Measurements from ENCODE around the gene DNM2.

DNM2 gene

GRCh38 chr19:10816691-10817090 lies 98.8 kb downstream of the DNM2 start (continued):
- TF ChIP-seq HOXA7 (CRISPR knock-in tag; IDR thresholded peaks at IDR 0.05; ENCODE audit: borderline replicate concordance) (no peak), ZIC2 (tag by site-specific recombination; IDR thresholded peaks at IDR 0.05) (no peak)

GRCh38 chr19:10817291-10818038 lies 99.6 kb downstream of the DNM2 start:
- ChIA-PET POLR2A (interaction anchor here (1.5 kb wide), 1 partner anchor 18 kb away, joined by 4 read pairs; the partner anchor contains the start of gene TMED1), CTCF (no interaction called here)
- H3K27ac ChIP-seq (ENCODE audit: extremely low read depth, low read depth, low read length) = no peak overlapping the region
- no peak overlapping the region for H3K4me3 ChIP-seq (ENCODE audit: low read depth, low read length)
- TF ChIP-seq ZNF664 (tag by site-specific recombination; IDR thresholded peaks at IDR 0.05) (no peak), ZSCAN23 (tag by site-specific recombination; IDR thresholded peaks at IDR 0.05) (no peak), ZNF529 (tag by site-specific recombination; IDR thresholded peaks at IDR 0.05; ENCODE audit: insufficient replicate concordance) (no peak), KLF16 (tag by site-specific recombination; IDR thresholded peaks at IDR 0.05) (no peak), BCL6B (tag by site-specific recombination; IDR thresholded peaks at IDR 0.05) (peak; percentile 42; the same call in 1 of the 2 replicates)
- no peaks in the 10 kb centered on the region for H3K4me1 ChIP-seq (ENCODE audit: control insufficient read depth, insufficient read depth, low read length)
- H3K36me3 ChIP-seq (ENCODE audit: control insufficient read depth in 2 of 2, insufficient read depth in 1 of 2, low read length in 2 of 2) = peaks cover 9 to 69% of the 10 kb centered on the region in 2 experiments; a peak in 2 of 3 replicates
- H3K9me3 ChIP-seq (ENCODE audit: control insufficient read depth, insufficient read depth, low read depth, low read length) = no peaks in the 10 kb centered on the region

GRCh38 chr19:10818301-10819123 lies 100.6 kb downstream of the DNM2 start:
- Histone ChIP-seq H3K36me3 (ENCODE audit: control insufficient read depth in 2 of 2, insufficient read depth in 1 of 2, low read length in 2 of 2) (peaks cover 10 to 62% of the 10 kb centered on the region in 2 experiments; a peak in 2 of 3 replicates), H3K27ac (ENCODE audit: extremely low read depth, low read depth, low read length) (no peak overlapping the region), H3K9me3 (ENCODE audit: control insufficient read depth, insufficient read depth, low read depth, low read length) (no peaks in the 10 kb centered on the region), H3K4me3 (ENCODE audit: low read depth, low read length) (no peak overlapping the region), H3K4me1 (ENCODE audit: control insufficient read depth, insufficient read depth, low read length) (no peaks in the 10 kb centered on the region)
- TF ChIP-seq ZNF510 (tag by site-specific recombination; IDR thresholded peaks at IDR 0.05; ENCODE audit: insufficient replicate concordance) = no peak
- no peak for TF ChIP-seq ZNF473 (tag by site-specific recombination; IDR thresholded peaks at IDR 0.05)
- no peak for TF ChIP-seq ZNF596 (tag by site-specific recombination; IDR thresholded peaks at IDR 0.05)
- TF ChIP-seq ZNF747 (tag by site-specific recombination; IDR thresholded peaks at IDR 0.05) = no peak
- TF ChIP-seq ZNF449 (tag by site-specific recombination; IDR thresholded peaks at IDR 0.05) = no peak
- no peak for TF ChIP-seq TRIM28 (IDR thresholded peaks at IDR 0.05; ENCODE audit: borderline replicate concordance, low read length)
- TF ChIP-seq ZBTB17 (tag by site-specific recombination; IDR thresholded peaks at IDR 0.05) = no peak
- no peak for TF ChIP-seq ZNF561 (tag by site-specific recombination; IDR thresholded peaks at IDR 0.05; ENCODE audit: borderline replicate concordance)
- TF ChIP-seq GFI1B (tag by site-specific recombination; IDR thresholded peaks at IDR 0.05) = no peak
- no peak for TF ChIP-seq ZNF664 (tag by site-specific recombination; IDR thresholded peaks at IDR 0.05)
- no peak for TF ChIP-seq BCL11B (tag by site-specific recombination; IDR thresholded peaks at IDR 0.05; ENCODE audit: low read depth)
- TF ChIP-seq SCRT2 (tag by site-specific recombination; IDR thresholded peaks at IDR 0.05) = no peak
- TF ChIP-seq ZFP41 (tag by site-specific recombination; IDR thresholded peaks at IDR 0.05; ENCODE audit: borderline replicate concordance) = no peak
- no peak for TF ChIP-seq KLF8 (tag by site-specific recombination; IDR thresholded peaks at IDR 0.05)
- TF ChIP-seq ZBTB7A (tag by site-specific recombination; IDR thresholded peaks at IDR 0.05; ENCODE audit: low read depth) = no peak
- no peak for TF ChIP-seq SP3 (tag by site-specific recombination; IDR thresholded peaks at IDR 0.05)
- TF ChIP-seq ZBTB26 (tag by site-specific recombination; optimal IDR thresholded peaks at IDR 0.05) = no peak
- no peak for TF ChIP-seq ZNF433 (tag by site-specific recombination; IDR thresholded peaks at IDR 0.05; ENCODE audit: low read depth)
- POLR2A ChIA-PET = interaction anchor here (0.6 to 1.5 kb wide), 2 partner anchors 17 to 348 kb away, joined by 3 to 4 read pairs; partner anchors contain the start of gene TMED1
- CTCF ChIA-PET = interaction anchor here (0.5 kb wide), 1 partner anchor 160 kb away, joined by 4 read pairs; no protein-coding TSS in a partner anchor
